Astrocyte of the cerebellum (primary cell): ENCODE data around the gene VSIG8.

Source experiments
- DNase-seq: peaks from one replicate; pipeline ENCODE4 v3.0.0-alpha.2; 2011; ENCODE audit warnings: low read depth
- H3K4me3 ChIP-seq: 2 replicates; pipeline ENCODE4 v1.5.1; 2011; ENCODE audit warnings: mild to moderate bottlenecking, low read depth, low read length, moderate library complexity
- in situ Hi-C: cut with HindIII; loops from 2 replicates; pipeline ENCODE4 v1.10.0; 2017; ENCODE audit warnings: low sequenced_read_pairs
- TF ChIP-seq, protein P1 (sequence below): IDR thresholded peaks from 2 replicates; pipeline ENCODE4 v1.5.1; 2012; ENCODE audit warnings: low read length, low read depth, moderate library complexity, mild to moderate bottlenecking; ENCODE audit errors: missing control alignments

VSIG8 gene

GRCh38 chr1:159835862-159836525, 26.5 kb downstream of the VSIG8 start:
- in situ Hi-C loops, result no loop called here
- H3K4me3 ChIP-seq, result no peak overlapping the region
- TF ChIP-seq, protein P1, sequence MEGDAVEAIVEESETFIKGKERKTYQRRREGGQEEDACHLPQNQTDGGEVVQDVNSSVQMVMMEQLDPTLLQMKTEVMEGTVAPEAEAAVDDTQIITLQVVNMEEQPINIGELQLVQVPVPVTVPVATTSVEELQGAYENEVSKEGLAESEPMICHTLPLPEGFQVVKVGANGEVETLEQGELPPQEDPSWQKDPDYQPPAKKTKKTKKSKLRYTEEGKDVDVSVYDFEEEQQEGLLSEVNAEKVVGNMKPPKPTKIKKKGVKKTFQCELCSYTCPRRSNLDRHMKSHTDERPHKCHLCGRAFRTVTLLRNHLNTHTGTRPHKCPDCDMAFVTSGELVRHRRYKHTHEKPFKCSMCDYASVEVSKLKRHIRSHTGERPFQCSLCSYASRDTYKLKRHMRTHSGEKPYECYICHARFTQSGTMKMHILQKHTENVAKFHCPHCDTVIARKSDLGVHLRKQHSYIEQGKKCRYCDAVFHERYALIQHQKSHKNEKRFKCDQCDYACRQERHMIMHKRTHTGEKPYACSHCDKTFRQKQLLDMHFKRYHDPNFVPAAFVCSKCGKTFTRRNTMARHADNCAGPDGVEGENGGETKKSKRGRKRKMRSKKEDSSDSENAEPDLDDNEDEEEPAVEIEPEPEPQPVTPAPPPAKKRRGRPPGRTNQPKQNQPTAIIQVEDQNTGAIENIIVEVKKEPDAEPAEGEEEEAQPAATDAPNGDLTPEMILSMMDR, result peak; percentile 34
- no peak for DNase-seq

DNA sequence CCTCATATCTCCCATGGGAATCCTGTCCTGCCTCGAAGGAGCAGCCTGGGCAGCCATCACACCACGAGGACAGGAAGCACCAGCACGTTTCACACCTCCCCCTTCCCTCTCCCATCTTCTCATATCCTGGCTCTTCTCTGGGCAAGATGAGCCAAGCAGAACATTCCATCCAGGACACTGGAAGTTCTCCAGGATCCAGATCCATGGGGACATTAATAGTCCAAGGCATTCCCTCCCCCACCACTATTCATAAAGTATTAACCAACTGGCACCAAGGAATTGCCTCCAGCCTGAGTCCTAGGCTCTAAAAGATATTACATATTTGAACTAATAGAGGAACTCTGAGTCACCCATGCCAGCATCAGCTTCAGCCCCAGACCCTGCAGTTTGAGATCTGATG, 27.1 kb downstream of the VSIG8 start:
- H3K4me3 ChIP-seq, result no peak overlapping the region
- TF ChIP-seq, protein P1, result no peak
- DNase-seq, result no peak
- in situ Hi-C loops, result no loop called here

DNA sequence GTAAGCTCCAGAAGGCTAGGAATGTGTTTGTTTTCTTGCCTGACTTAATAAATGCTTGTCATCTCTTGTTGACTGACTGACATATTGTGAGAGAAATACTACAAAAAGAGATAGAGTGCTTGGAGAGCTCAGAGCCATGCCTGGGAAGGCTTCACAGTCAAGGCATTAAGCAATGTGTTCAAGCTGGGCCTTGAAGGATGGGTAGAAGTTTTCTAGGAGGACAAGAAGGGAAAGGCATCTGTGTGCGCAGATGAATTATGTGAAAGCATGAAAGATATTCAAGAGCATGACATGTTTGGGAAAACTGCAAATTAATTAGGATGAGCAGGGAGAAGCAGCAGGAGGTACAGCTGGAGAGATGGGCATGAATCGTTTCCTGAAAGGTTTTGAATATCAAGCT, 30.1 kb downstream of the VSIG8 start:
- H3K4me3 ChIP-seq, result no peak overlapping the region
- TF ChIP-seq, protein P1, result no peak
- in situ Hi-C loops, result no loop called here
- DNase-seq, result no peak

- no peak overlapping the region for H3K4me3 ChIP-seq
- TF ChIP-seq, protein P1, result no peak
- in situ Hi-C loops, result no loop called here
- DNase-seq, result no peak
These were observed 30.9 kb downstream of the VSIG8 start for GRCh38 chr1:159831412-159832141.

GRCh38 chr1:159830722-159831121, 31.7 kb downstream of the VSIG8 start:
- in situ Hi-C loops, result no loop called here
- TF ChIP-seq, protein P1, result no peak
- no peak overlapping the region for H3K4me3 ChIP-seq
- no peak for DNase-seq

DNA sequence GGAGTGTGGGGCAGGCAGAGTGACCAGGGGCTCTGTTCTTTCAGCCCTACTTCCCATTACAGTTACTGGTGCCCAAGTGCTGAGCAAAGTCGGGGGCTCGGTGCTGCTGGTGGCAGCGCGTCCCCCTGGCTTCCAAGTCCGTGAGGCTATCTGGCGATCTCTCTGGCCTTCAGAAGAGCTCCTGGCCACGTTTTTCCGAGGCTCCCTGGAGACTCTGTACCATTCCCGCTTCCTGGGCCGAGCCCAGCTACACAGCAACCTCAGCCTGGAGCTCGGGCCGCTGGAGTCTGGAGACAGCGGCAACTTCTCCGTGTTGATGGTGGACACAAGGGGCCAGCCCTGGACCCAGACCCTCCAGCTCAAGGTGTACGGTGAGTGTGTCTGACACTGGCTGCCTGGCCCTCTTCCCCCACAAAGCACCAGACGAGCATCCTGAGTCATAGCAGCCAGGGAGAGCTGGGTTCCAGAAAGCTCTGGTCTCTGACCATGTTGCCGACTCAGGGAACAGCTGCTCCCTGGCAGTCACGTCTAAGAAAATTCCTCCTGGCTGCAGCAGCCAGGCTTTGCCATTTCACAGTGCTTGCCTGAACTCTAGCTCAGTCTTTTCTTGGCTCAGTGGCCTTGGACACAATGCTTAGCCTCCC, 32.5 kb downstream of the VSIG8 start:
- DNase-seq, result peak; percentile 26
- TF ChIP-seq, protein P1, result no peak
- H3K4me3 ChIP-seq, result no peak overlapping the region
- in situ Hi-C loops, result no loop called here
